ENCODE results near the gene DFFB. TPM values are rescaled to one million over a fixed set of nuclear protein-coding genes. Genes with fewer than 3 reads are reported as not detected.
A peak's percentile ranks its signal among the peaks of the same experiment; 100 is the strongest.

The DFFB gene
- total RNA-seq, 1 donor from 2014 or later, result 11.3 TPM

- H3K27me3 Mint-ChIP-seq (ENCODE audit: low read depth), result peaks cover 3% of the 10 kb centered on the region
- H3K4me3 Mint-ChIP-seq, result peak overlapping the region; percentile 99
- TF ChIP-seq CTCF (conservative IDR thresholded peaks at IDR 0.05), result peak; percentile 20
- peak overlapping the region; percentile 99 for H3K27ac Mint-ChIP-seq (ENCODE audit: unreplicated experiment)
- H3K4me1 Mint-ChIP-seq, result peaks cover 32% of the 10 kb centered on the region
- H3K9me3 Mint-ChIP-seq, result no peaks in the 10 kb centered on the region
- peaks cover 4% of the 10 kb centered on the region for H3K36me3 Mint-ChIP-seq (ENCODE audit: low read depth)
- peak; percentile 95 for DNase-seq (ENCODE audit: low read depth, low spot score)
These were observed 43.8 kb downstream of the DFFB start for GRCh38 chr1:3900969-3901529.

- Mint-ChIP-seq H3K36me3 (ENCODE audit: low read depth) (peaks cover 4% of the 10 kb centered on the region), H3K27me3 (ENCODE audit: low read depth) (peaks cover 3% of the 10 kb centered on the region), H3K4me3 (peak overlapping the region; percentile 21), H3K4me1 (peaks cover 31% of the 10 kb centered on the region), H3K27ac (ENCODE audit: unreplicated experiment) (no peak overlapping the region), H3K9me3 (no peaks in the 10 kb centered on the region)
- DNase-seq (ENCODE audit: low read depth, low spot score), result no peak
- TF ChIP-seq CTCF (conservative IDR thresholded peaks at IDR 0.05), result no peak
These were observed 44.8 kb downstream of the DFFB start for GRCh38 chr1:3902111-3902511.

GRCh38 chr1:3902571-3903091, 45.4 kb downstream of the DFFB start:
- Mint-ChIP-seq H3K27ac (ENCODE audit: unreplicated experiment) (no peak overlapping the region), H3K36me3 (ENCODE audit: low read depth) (peaks cover 4% of the 10 kb centered on the region), H3K27me3 (ENCODE audit: low read depth) (peaks cover 3% of the 10 kb centered on the region), H3K4me3 (peak overlapping the region; percentile 21), H3K9me3 (no peaks in the 10 kb centered on the region), H3K4me1 (peaks cover 28% of the 10 kb centered on the region)
- TF ChIP-seq CTCF (conservative IDR thresholded peaks at IDR 0.05), result no peak
- DNase-seq (ENCODE audit: low read depth, low spot score), result no peak

GRCh38 chr1:3903141-3904005, 46.1 kb downstream of the DFFB start:
- Mint-ChIP-seq H3K4me3 (peak overlapping the region; percentile 41), H3K4me1 (peaks cover 25% of the 10 kb centered on the region)

More at GRCh38 chr1:3903141-3904005, 46.1 kb downstream of the DFFB start:
- DNase-seq (ENCODE audit: low read depth, low spot score), result no peak
- Mint-ChIP-seq H3K36me3 (ENCODE audit: low read depth) (peaks cover 2% of the 10 kb centered on the region), H3K27me3 (ENCODE audit: low read depth) (peaks cover 3% of the 10 kb centered on the region), H3K27ac (ENCODE audit: unreplicated experiment) (no peak overlapping the region), H3K9me3 (no peaks in the 10 kb centered on the region)
- no peak for TF ChIP-seq CTCF (conservative IDR thresholded peaks at IDR 0.05)

All from neural crest cell (in vitro differentiated cells).